ENCODE data around the gene LRRTM4.

- TF ChIP-seq CTCF (IDR thresholded peaks at IDR 0.05) (no peak), POLR2A (IDR thresholded peaks at IDR 0.05) (no peak)
These were observed 700.4 kb downstream of the LRRTM4 start for GRCh38 chr2:76821731-76822130.
